LNCAP (cell line): ENCODE measurements around the gene CTNNBL1.

Experiments used
- CTCF ChIP-seq: fragments of 450-650 bp; IDR thresholded peaks from 2 replicates; pipeline ENCODE4 v1.5.1; 2017; ENCODE audit warnings: mild to moderate bottlenecking

CTNNBL1 gene

GRCh38 chr20:37656945-37657344 lies 36.9 kb upstream of the CTNNBL1 start:
- no peak for TF ChIP-seq CTCF

GRCh38 chr20:37657924-37658804 lies 35.7 kb upstream of the CTNNBL1 start:
- TF ChIP-seq CTCF: no peak

- TF ChIP-seq CTCF: no peak
Observed at GRCh38 chr20:37661519-37661918, 32.3 kb upstream of the CTNNBL1 start.

- no peak for TF ChIP-seq CTCF
Observed at GRCh38 chr20:37662308-37662707, 31.5 kb upstream of the CTNNBL1 start.

- no peak for TF ChIP-seq CTCF
Observed at GRCh38 chr20:37668166-37668565, 25.7 kb upstream of the CTNNBL1 start.

DNA sequence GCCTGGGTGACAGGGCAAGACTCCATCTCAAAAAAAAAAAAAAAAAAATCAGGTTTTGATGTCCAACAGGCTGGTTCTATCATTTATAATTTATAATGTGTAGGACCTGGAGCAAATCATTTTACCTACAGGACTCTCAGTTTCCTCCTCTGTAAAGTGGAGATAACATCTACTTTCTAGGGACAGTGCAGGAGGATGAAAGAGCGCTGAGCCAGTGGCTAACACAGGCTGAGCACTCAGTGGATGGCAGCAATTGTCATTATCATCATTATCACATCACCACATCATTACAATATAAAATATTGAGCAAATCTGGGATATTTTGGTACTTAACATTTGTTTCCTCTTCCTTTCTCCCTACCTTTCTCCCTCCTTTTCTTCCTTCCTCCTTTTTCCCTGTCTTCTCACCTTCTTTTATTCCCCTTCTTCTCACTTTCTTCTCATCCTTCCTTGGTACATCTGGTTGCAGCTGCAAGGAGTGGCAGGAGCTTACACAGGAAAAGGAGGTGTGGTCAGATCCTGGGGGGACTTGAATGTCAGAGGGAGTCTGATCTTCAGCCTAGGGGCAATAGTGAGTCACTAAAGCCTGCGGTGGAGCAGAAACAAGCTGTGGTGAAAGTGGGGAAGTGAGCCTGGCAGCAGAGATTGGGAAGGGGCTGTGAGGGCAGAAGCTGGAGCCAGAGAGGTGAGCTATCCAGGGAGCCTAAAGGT lies 24.6 kb upstream of the CTNNBL1 start:
- TF ChIP-seq CTCF: no peak

GRCh38 chr20:37669773-37670236 lies 24.0 kb upstream of the CTNNBL1 start:
- no peak for TF ChIP-seq CTCF
